SH-SY5Y (cell line): ENCODE results near the gene BEGAIN.

ENCODE experiments used
- GATA2 ChIP-seq: IDR thresholded peaks from 2 replicates; pipeline ENCODE4 v1.6.1; 2011; ENCODE audit warnings: mild to moderate bottlenecking, low read depth, low read length
- GATA3 ChIP-seq: IDR thresholded peaks from 2 replicates; pipeline ENCODE4 v1.6.1; 2011; ENCODE audit warnings: low read depth, mild to moderate bottlenecking, low read length, moderate library complexity

DNA sequence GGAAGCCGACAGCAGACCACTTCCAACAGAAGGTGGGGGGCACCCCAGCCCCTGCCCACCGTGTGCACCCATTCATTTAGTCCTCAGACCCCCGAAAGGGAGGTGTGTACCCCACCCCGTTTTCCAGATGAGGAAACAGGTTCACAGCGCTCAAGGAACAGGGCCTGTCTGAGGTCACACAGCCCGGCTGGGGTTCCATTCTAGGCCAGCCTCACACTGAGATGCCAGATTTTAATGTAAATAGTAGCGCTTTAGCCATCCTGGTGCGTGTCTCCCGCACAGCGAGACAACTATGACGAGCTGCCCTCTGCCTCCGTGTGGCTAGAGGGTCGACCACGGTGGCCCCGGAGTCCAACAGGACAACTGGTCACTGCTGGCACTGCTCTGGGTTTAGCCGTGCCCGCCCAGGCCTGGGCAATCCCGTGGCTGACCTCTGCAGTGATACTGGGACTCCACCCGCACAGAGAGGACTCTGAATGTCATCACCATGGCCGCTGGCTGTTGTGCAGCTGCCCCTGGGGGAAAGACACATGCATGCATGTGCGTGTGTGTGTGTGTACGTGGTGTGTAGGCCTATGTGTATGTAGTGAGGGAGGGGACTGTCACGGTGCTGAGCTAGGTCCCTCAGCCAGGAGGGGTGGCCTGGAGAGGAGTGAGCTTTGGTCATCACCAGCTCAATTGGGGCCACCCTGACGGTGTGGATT, 31.6 kb downstream of the BEGAIN start:
- no peak for TF ChIP-seq GATA2
- TF ChIP-seq GATA3, result no peak
